SKM-1 treated with dmso at 0.1 percent for 144 hours (cell line): ENCODE measurements around the gene LILRA2.
A peak's percentile ranks its signal among the peaks of the same experiment; 100 is the strongest.
"Not testable (repeated sequence)": the region's sequence is repeated elsewhere in the genome, so short reads cannot be mapped to it uniquely, and the experiment has no call there.

ENCODE experiments used
- DNase-seq: peaks from one replicate; lab custom pipeline; 2025; ENCODE audit not compliant: unreplicated experiment; lab: John Stamatoyannopoulos, UW

Gene LILRA2

GRCh38 chr19:54573330-54573872 is at the start of gene LILRA2:
Gene LILRA2, plus strand, starts transcription at chr19:54573790. Its CDS starts 89 bp downstream, at chr19:54573879.
- peak; percentile 32 for DNase-seq

GRCh38 chr19:54525636-54526035 is 48.0 kb upstream of the LILRA2 start:
- no peak for DNase-seq

GRCh38 chr19:54526972-54527371 is 46.6 kb upstream of the LILRA2 start:
- no peak for DNase-seq

DNA sequence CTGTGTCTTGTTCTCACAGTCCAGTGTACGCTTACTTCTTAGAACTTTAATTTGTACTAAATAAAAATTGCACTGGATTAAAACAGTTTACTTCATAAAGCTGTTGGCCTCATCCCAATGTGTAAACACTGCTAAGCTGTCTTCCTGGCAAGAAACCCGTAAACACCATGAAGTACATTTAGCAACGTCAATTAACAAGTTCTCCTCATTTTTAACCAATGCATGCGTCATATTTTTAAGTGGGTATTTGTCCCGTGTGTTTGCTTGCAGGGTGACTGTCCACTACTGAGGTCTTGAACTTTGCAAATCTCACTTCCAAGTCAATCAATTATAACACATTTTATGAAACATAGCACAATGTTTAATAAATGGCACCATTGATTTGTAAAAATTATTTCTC is 42.7 kb upstream of the LILRA2 start:
- no peak for DNase-seq

DNA sequence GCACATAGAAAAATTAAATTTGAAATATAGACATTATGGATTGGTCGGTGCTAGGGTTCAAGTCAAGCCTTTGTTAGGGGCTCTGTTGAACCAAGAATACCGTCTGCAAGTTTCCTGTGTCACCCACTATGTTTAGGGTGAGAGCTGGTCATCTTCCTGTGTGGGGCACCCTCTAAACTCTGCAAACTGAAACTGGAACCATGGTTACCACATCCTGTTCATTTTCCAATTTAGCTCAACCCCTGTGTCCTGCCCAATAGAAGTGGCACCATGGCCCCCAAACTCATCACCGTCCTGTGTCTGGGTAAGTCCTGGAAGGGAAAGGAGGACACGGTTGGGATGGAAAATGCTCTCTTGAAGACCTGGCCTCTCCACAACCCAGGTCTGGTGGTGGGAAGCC is 41.1 kb upstream of the LILRA2 start:
- DNase-seq, result no peak

GRCh38 chr19:54533476-54533875 is 40.1 kb upstream of the LILRA2 start:
- no peak for DNase-seq

DNA sequence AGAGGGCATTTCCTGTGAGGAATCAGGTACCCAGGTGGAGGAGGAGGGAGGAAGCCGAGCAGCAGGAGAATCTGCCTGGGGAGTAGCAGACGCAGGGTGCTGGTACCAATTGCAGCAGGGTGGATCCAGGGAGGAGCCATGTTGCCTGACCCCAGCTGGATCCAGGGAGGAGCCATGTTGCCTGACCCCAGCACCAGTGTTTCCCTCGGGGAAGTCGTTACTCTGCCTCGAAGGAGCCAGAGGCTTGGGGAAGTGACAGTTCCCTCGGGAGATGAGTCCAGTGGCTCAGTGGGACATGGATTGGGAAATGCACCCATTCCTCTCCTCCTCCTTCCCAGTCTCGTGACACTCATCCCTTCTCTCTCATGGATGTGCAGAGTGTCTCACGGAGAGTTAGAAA is 39.4 kb upstream of the LILRA2 start:
- no peak for DNase-seq

GRCh38 chr19:54535601-54536000 is 38.0 kb upstream of the LILRA2 start:
- no peak for DNase-seq

DNA sequence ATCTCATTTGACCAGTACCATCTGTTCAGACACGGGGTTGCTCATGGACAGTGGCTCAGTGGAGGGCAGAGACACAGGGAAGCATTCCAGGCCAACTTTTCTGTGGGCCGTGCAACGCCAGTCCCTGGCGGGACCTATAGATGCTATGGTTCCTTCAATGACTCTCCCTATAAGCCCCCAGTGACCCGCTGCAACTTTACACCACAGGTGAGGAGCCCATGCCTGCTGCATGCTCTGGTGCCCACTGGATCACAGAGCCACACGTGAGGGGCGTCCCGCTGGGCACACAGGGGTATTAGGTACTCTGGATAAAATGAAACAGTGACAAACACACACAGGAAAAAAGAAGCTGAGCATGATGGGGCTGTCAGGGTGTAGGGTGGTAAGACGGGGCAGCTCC is 36.6 kb upstream of the LILRA2 start:
- no peak for DNase-seq

GRCh38 chr19:54541712-54542111 is 31.9 kb upstream of the LILRA2 start:
- DNase-seq, result no peak

- no peak for DNase-seq
Measured at GRCh38 chr19:54548806-54549205, 24.8 kb upstream of the LILRA2 start.

GRCh38 chr19:54549224-54549623 is 24.4 kb upstream of the LILRA2 start:
- no peak for DNase-seq

DNA sequence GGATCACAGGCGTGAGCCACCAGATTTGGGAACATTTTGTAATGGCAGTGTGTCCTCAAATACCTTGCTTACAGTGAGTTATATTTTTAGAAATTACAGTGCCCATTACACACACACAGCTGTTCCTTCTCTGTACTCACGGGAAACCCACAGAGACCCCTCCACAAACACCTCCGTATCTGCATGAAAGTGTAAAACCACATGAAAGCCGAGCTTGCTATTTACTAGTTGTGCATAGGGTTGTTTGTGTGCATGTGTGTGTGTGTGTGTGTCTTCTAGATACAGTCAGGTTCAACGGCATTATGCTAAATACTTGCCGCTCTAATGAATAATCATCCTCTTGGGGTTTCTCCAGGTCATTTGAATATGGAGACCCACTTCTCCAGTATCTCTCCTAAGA is 22.3 kb upstream of the LILRA2 start:
- no peak for DNase-seq

DNA sequence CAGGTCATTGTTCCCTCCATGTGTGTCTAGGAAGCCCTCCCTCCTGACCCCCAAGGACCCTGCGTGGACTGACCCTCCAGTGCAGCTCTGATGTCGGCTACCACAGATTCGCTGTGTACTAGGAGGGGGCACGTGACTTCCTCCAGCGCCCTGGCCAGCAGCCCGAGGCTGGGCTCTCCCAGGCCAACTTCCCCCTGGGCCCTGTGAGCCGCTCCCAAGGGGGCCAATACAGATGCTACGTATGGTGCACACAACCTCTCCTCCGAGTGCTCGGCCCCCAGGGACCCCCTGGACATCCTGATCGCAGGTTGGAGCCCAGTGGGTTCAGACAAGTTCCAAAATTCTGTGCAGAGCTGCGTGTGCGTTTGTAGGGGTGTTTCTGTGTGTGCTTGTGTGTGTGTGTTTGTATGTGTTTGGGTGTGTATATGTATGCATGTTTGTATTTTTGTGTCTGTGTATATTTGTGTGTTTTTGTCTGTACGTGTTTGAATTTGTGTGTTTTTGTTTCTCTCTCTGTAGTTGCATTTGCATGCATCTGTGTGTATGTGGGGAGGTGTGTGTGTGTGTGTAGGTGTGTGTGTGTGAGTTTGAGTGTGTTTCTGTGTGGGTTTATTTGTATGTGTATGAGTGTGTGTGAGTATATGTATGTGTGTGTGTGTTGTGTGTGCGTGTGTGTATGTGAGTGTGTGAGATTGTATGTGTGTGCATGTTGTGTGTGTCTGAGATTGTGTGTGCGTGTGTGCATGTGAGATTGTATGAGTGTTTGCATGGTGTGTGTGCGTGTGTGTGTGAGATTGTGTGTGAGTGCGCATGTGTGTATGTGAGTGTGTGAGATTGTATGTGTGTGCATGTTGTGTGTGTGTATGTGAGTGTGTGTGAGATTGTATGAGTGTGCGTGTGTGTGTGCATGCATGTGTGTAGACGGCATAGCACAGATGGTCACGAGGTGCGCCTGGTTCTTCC is 21.4 kb upstream of the LILRA2 start:
- DNase-seq, result no peak

DNA sequence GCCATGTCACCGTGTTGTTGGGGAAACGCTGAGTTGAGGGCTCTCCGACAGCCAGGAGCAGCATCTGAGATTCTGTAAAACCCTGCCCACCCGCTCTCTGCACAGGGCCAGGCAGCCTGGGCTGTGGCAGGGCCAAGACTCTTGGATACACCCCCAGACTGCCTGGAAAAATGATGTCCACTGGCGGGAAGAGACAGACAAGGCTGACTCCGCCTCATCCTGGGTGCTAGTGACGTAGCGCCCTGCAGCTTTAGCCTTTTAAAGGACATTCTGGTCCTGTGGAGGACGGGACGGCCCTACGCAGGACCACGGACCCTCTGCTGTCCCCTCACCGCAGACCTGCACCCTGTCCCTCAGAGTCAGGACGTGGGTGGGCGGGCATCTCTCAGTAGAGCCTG is 20.7 kb upstream of the LILRA2 start:
- DNase-seq, result no peak

DNA sequence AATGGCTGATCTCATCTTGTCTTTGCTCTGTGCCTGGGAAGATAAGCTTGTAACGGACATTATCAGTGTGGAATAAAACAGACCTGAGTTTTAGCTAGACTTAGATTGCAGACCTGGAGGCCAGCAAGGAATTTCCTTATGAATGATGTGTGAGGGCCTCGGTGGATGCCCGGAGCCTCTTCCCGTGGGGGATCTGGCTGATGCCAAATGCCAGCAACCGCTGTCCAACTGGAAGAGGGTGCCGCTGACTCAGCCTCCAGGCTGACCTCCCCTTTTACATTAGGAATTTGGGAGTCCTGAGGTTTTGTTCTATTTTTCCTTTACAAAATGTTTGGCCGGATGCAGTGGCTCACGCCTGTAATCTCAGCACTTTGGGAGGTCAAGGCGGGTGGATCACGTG is 19.6 kb upstream of the LILRA2 start:
- no peak for DNase-seq

DNA sequence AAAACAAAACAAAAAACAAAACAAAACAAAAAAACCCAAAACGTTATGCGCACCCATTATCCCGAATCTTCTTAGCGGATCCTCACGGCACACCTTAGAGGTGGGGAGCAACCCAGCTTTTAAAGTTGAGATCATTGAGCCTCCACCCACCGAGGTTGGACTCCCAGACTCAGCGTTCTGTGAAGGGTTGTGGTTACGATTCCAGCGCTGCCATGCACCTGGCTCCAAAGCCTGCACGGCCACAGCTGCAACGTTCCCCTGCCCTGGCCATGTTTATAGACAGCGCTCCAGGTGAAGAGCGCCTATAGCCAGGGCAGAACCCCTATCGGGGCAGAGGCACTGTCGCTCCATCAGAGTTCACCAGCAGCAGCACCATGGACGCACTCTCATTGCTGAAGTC is 18.7 kb upstream of the LILRA2 start:
- no peak for DNase-seq

DNA sequence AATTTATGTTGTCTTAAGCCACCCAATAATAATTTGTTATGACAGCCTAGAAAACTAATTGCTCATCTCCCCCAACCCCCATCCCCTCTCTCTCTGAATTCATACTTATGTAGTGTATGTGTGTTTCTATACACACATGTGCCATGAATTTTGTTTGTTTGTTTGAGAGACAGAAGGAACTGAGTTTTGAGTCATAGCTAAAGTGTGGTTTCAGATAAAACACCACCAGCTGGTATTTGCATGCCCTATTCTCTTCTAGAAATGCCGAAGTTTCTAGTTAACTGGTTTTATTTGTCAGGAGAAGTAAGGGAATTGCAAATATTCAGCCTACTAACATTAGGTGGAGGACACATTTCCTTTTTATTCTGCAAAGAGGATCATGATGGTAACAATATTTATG is 17.4 kb upstream of the LILRA2 start:
- DNase-seq, result no peak

DNA sequence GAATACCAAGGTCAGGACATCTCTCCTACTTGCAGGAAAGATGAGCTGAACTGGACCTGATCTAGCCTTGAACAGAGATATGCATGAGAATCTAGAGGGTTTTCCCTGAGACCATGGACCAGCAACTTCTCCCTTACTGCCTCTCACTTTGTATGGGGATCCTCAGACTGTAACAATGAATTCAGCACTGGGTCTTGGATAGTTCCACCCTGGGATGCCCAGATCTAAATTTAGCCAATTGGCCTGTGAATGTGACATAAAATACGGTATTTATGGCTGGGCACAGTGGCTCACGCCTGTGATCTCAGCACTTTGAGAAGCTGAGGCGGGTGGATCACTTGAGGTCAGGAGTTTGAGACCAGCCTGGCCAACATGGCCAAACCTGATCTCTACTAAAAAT is 15.3 kb upstream of the LILRA2 start:
- DNase-seq, result no peak

DNA sequence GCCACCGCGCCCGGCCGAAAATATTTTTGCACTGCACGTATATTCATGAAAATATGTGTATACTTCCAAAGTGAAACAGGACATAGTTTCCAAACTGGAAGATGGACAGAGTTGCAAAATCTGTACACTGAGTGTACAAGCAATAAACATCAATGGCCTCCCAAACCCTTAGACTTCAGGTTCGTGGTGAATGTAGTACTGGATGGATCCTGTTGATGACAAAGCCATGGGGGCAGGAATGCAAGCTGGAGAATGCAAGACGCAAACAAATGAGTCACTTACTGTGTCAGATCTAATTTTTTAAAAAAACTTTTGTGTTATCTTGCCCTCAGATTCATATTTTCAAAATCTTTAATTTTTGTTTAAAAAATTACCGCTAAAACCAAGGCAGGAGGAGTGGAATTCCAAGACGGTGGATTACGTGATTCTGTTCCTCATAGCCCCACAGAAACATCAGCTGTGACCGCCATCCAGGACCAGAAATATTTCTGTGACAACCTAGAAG is 12.7 kb upstream of the LILRA2 start:
- no peak for DNase-seq

DNA sequence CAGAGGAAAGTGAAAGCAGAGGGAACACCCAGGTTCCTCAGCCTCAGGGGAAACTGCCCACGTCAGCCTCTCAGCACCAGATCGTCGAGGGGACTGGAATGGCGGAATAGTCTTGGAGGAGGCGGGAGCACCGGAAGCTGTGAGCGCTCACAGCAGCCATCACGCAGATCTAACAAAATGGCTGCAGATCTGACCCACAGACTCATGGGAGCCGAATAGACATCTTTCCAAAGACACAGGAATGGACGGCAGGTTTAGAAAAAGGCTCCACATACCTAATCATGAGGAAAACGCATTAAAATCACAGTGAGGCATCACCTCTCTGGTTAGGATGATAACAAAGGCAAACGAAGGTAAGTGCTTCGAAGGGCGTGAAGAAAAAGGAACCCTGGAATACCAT is 11.8 kb upstream of the LILRA2 start:
- DNase-seq, result no peak

- not testable (repeated sequence) for DNase-seq
Measured at GRCh38 chr19:54563206-54563605, 10.4 kb upstream of the LILRA2 start.
